Effector memory CD8-positive, alpha-beta T cell (primary cell): ENCODE data around the gene MRPS7.

ENCODE experiments used
- ATAC-seq: fragments of 150-1000 bp; cut with Tn5 transposase; replicated peaks from 2 replicates; pipeline ENCODE4 v1.10.0; 2021; ENCODE audit warnings: mild to moderate bottlenecking, moderate library complexity
- DNase-seq, 3 experiments: peaks; one replicate each; pipeline ENCODE4 v3.0.0; 2021
- H3K27ac Mint-ChIP-seq, 2 donors: one replicate each; pipeline ENCODE4 v1.8.0; 2022; ENCODE audit warnings: mild to moderate bottlenecking in 2 of 2, mixed read lengths in 2 of 2, moderate library complexity in 2 of 2
- H3K27me3 Mint-ChIP-seq, 2 donors: one replicate each; pipeline ENCODE4 v1.8.0; 2022; ENCODE audit warnings: mixed read lengths in 2 of 2
- H3K36me3 Mint-ChIP-seq: one replicate; pipeline ENCODE4 v1.8.0; 2022; ENCODE audit warnings: mild to moderate bottlenecking, moderate library complexity, mixed read lengths; ENCODE audit not compliant: insufficient read depth
- H3K4me1 Mint-ChIP-seq, 2 donors: one replicate each; pipeline ENCODE4 v1.8.0; 2022; ENCODE audit warnings: low read depth in 2 of 2, mixed read lengths in 2 of 2
- H3K4me3 Mint-ChIP-seq, 2 donors: one replicate each; pipeline ENCODE4 v1.8.0; 2022; ENCODE audit warnings: mild to moderate bottlenecking in 2 of 2, mixed read lengths in 2 of 2, moderate library complexity in 2 of 2
- H3K9me3 Mint-ChIP-seq, 2 donors: one replicate each; pipeline ENCODE4 v1.8.0; 2022; ENCODE audit warnings: mixed read lengths in 2 of 2
- total RNA-seq, 9 experiments: gene quantifications; one replicate each; lab custom pipeline; 2026; lab: John Stamatoyannopoulos, UW

MRPS7 gene
- 27.0 to 150 (median 43.7) reads per million in 9 experiments for total RNA-seq

DNA sequence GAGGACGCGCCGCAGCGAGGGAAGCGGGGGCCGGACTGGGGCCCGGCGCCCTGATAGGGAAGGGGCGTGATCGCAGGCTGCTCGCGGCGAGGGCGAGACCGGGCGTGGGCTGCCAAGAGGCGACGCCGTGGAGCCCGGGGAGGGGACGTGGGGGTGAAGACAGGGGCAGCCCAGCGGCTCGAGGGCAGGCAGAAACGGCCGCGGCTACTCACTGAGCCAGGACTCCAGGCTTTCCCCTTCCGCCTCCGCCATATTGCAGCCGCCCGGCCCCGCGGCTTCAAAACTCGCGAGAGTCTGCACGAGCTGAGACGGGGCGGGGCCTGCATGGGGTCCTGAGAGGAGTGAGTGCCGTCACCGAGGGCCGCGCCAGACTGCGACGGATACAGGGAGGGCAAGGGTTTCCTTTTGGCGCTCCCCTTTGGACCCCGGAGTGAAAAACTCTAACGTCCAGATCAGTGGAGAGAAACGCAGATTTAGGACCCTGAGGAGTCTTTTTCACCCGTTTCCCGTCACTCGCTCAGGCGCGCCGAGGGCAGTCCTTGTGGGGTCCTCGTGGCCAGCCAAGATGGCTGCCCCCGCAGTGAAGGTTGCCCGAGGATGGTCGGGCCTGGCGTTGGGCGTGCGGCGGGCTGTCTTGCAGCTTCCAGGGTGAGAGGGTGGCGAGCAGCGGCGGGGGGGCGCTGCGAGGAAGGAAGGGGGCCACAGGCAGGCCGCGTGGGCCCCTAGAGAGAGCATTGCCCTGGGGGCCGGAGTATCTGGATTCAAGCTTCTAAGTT is at the start of gene MRPS7, which contains the start of gene GGA3:
Gene MRPS7 (plus strand): TSS at position 544 of the 776 bp plus-strand sequence. CDS start 22 bp downstream, at position 566.
Gene GGA3 (minus strand): TSS at position 271 of the 776 bp plus-strand sequence. CDS start 19 bp downstream, at position 252.
- peak within 1 kb of the TSS; percentile 100 for H3K27ac Mint-ChIP-seq
- peaks cover 41% of the 10 kb centered on the region for H3K36me3 Mint-ChIP-seq
- ATAC-seq: peak; percentile 91
- no peaks in the 10 kb centered on the region for H3K27me3 Mint-ChIP-seq
- DNase-seq: peak; percentile 94 to 97 (median 96)
- H3K4me1 Mint-ChIP-seq: peaks cover 40 to 51% of the 10 kb centered on the region in 2 donors
- H3K9me3 Mint-ChIP-seq: no peaks in the 10 kb centered on the region
- peak within 1 kb of the TSS; percentile 93 to 94 for H3K4me3 Mint-ChIP-seq

DNA sequence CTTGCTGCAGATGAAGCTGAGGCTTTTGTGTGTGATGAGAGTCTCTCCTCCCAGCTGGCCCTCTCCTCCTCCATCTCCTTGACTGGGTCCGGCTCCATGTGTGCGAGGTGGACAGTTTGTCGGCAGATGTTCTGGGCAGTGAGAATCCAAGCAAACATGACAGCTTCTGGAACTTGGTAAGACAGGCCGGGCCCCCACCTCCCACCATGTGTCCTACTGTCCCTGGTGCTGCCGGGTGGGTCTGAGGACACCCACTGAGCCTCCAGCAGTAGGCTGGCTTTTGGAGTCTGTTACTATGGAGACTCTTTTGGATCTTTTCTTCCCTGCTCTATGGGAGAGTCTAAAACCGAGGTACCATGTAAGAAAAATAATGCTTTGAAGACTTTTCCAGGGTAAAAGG is 43.5 kb upstream of the MRPS7 start:
- Mint-ChIP-seq H3K4me3 (no peak overlapping the region), H3K4me1 (peaks cover 4% of the 10 kb centered on the region in 2 donors), H3K27me3 (no peaks in the 10 kb centered on the region), H3K27ac (no peak overlapping the region), H3K36me3 (peaks cover 80% of the 10 kb centered on the region), H3K9me3 (no peaks in the 10 kb centered on the region)
- DNase-seq: no peak
- no peak for ATAC-seq

DNA sequence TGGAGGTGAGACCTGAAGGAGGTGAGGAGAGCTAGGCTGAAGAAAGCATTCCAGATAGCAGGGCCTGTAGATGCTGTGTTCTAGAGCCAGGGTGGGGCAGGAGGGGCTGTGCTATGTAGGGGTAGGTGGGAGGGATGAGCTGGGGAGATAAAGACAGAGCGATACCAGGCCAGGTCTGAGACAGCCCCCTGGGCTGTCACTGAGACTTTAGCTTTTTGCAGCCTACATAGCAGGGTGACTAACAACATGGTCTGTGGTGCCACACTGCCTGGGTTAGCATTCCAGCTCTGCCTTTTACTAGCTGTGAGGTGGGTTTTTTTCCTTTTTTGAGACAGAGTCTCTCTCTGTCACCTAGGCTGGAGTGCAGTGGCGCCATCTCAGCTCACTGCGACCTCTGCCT is 41.9 kb upstream of the MRPS7 start:
- no peak for ATAC-seq
- Mint-ChIP-seq H3K9me3 (no peaks in the 10 kb centered on the region), H3K4me3 (no peak overlapping the region), H3K4me1 (peaks cover 4% of the 10 kb centered on the region in 2 donors), H3K36me3 (peaks cover 64% of the 10 kb centered on the region), H3K27me3 (no peaks in the 10 kb centered on the region), H3K27ac (no peak overlapping the region)
- DNase-seq: no peak

DNA sequence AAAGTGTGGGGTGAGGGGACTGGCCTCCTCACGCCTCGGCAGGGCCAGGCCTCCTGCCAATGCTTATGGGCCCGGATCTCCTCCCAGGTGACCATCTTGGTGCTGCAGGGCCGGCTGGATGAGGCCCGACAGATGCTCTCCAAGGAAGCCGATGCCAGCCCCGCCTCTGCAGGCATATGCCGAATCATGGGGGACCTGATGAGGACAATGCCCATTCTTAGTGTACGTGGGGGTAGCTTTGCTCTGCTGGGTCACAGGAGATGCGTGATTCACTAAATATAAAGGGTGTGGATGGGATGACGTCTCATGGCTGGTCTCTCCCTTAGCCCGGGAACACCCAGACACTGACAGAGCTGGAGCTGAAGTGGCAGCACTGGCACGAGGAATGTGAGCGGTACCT is 36.7 kb upstream of the MRPS7 start:
- DNase-seq (no peak), ATAC-seq (no peak)
- H3K4me3 Mint-ChIP-seq: no peak overlapping the region
- no peaks in the 10 kb centered on the region for H3K27me3 Mint-ChIP-seq
- peaks cover 41% of the 10 kb centered on the region for H3K36me3 Mint-ChIP-seq
- peaks cover 2 to 4% of the 10 kb centered on the region in 2 donors for H3K4me1 Mint-ChIP-seq
- peak overlapping the region; percentile 20 to 52 for H3K27ac Mint-ChIP-seq
- no peaks in the 10 kb centered on the region for H3K9me3 Mint-ChIP-seq

DNA sequence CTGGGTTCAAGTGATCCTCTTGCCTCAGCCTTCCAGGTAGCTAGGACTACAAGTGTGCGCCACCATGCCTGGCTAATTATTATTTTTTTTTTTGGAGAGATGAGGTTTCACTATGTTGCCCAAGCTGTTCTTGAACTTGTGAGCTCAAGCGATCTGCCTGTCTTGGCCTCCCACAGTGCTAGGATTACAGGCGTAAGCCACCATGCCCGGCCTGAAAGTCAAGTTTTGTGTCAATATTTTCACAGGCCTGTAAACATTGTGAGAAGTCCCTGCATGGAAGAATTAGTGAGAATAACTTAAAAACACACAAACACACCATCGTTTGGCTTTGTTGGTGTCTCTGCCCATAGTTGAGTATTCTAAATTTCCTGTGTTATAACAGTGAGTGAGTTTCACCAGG is 34.0 kb upstream of the MRPS7 start:
- no peak for ATAC-seq
- Mint-ChIP-seq H3K4me3 (no peak overlapping the region), H3K27ac (no peak overlapping the region), H3K4me1 (no peaks in the 10 kb centered on the region), H3K36me3 (peaks cover 45% of the 10 kb centered on the region), H3K9me3 (no peaks in the 10 kb centered on the region), H3K27me3 (no peaks in the 10 kb centered on the region)
- no peak for DNase-seq

DNA sequence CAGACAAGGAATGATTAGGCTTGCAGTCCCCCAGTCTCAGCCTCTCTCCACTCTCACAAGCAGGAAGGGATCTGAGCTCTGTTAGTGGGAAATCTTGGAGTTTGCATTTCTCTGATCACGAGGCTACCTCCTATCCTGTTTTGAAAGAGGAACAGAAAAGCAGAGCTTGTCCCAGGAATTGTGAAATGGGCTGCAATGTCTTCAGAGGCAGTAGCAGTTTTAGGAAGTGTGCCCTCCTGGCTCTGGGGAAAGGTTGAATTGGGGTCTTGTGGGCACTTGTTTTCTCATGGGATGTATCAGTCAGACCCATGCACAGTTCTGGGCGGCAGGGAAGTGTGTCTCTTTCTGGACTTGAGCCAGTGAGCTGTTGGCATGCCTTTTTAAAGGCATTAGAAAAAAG is 33.4 kb upstream of the MRPS7 start:
- Mint-ChIP-seq H3K4me3 (no peak overlapping the region), H3K27ac (no peak overlapping the region), H3K9me3 (no peaks in the 10 kb centered on the region), H3K36me3 (peaks cover 45% of the 10 kb centered on the region), H3K27me3 (no peaks in the 10 kb centered on the region), H3K4me1 (no peaks in the 10 kb centered on the region)
- ATAC-seq: no peak
- DNase-seq: no peak

DNA sequence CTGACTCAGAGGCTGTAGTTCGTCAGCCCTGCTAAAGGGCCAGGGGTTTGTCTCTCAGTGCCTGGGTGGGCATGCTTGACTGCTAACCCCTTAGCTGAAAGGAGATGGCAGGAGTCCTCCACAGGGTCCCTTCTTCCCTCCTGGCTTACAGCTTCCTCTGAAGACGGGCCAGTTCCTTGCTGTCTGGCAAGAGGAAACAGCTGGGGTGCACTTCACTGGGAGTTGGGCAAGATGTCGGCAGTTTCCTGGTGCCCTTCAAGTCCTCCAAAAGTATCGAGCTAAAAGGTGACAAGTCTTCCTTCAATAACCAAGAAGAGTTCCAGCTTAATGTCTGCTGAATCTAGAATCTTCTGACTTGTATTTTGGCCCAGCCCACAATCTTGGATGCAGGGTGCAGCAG is 32.8 kb upstream of the MRPS7 start:
- DNase-seq (no peak), ATAC-seq (no peak)
- Mint-ChIP-seq H3K27ac (peak overlapping the region in 1 of 2 donors; percentile 17), H3K36me3 (peaks cover 45% of the 10 kb centered on the region), H3K9me3 (no peaks in the 10 kb centered on the region), H3K27me3 (no peaks in the 10 kb centered on the region), H3K4me1 (no peaks in the 10 kb centered on the region), H3K4me3 (no peak overlapping the region)

DNA sequence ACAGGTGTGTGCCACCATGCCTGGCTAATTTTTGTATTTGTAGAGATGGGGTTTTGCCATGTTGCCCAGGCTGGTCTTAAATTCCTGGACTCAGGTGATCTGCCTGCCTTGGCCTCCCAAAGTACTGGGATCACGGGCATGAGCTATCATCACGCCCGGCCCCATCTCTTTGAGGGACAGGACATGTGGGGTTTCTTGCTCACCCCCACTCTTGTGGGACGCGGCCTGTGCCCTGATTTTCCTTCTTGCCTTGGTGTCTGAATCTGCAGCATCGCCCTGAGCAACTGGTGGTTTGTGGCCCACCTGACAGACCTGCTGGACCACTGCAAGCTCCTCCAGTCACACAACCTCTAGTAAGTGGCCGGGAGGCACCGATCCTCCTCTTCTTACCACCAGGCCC is 30.6 kb upstream of the MRPS7 start:
- Mint-ChIP-seq H3K27me3 (no peaks in the 10 kb centered on the region), H3K4me3 (no peak overlapping the region), H3K36me3 (peaks cover 67% of the 10 kb centered on the region)

DNA sequence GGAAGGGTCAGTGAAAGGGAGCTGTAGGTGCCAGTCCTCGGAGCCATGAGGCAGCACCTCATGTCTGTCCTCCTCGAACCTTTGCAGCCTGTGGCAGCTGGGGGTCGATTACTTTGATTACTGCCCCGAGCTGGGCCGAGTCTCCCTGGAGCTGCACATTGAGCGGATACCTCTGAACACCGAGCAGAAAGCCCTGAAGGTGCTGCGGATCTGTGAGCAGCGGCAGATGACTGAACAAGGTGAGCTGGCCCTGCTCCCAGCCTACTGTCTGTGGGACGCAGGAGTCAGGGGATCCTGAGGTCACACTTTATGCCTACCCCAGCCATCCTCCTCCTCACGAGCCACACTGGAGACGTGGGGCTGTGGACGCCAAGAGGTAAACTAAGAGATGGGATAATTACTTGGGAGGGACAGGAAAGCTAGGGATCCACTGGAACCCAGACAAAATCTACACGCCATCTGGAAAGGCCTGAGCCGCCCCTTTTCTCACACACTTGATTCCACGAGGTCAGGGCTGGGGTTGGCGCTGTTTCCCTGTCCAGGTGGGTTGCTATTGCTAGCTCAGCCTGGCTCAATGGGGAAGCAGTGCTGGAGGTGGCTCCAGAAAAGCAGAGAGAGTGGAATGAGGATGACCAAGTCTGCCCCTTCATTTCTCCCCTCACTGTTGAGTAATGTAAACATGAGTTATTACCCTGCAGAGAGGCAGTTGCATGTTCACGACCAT is 29.8 kb upstream of the MRPS7 start:
- no peak for DNase-seq
- no peak for ATAC-seq
- Mint-ChIP-seq H3K4me1 (no peaks in the 10 kb centered on the region), H3K9me3 (no peaks in the 10 kb centered on the region), H3K27me3 (no peaks in the 10 kb centered on the region), H3K36me3 (peaks cover 74% of the 10 kb centered on the region), H3K4me3 (no peak overlapping the region), H3K27ac (no peak overlapping the region)

More for the DNA sequence above, 30.6 kb upstream of the MRPS7 start:
- DNase-seq (no peak), ATAC-seq (no peak)
- Mint-ChIP-seq H3K4me1 (no peaks in the 10 kb centered on the region), H3K27ac (no peak overlapping the region), H3K9me3 (no peaks in the 10 kb centered on the region)

DNA sequence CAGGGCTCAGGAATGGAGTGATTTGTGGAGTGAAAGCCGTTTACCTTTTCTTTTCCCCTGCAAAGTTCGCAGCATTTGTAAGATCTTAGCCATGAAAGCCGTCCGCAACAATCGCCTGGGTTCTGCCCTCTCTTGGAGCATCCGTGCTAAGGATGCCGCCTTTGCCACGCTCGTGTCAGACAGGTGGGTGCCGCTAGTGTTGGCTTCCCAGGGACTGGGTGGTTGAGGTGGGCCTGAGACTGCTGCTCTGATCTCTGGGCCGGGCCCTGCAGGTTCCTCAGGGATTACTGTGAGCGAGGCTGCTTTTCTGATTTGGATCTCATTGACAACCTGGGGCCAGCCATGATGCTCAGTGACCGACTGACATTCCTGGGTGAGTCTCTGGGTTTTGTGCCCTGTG is 28.9 kb upstream of the MRPS7 start:
- no peak overlapping the region for H3K4me3 Mint-ChIP-seq
- H3K27me3 Mint-ChIP-seq: no peaks in the 10 kb centered on the region
- H3K4me1 Mint-ChIP-seq: no peaks in the 10 kb centered on the region
- no peak overlapping the region for H3K27ac Mint-ChIP-seq
- no peak for ATAC-seq
- H3K36me3 Mint-ChIP-seq: peaks cover 76% of the 10 kb centered on the region
- H3K9me3 Mint-ChIP-seq: no peaks in the 10 kb centered on the region
- no peak for DNase-seq

DNA sequence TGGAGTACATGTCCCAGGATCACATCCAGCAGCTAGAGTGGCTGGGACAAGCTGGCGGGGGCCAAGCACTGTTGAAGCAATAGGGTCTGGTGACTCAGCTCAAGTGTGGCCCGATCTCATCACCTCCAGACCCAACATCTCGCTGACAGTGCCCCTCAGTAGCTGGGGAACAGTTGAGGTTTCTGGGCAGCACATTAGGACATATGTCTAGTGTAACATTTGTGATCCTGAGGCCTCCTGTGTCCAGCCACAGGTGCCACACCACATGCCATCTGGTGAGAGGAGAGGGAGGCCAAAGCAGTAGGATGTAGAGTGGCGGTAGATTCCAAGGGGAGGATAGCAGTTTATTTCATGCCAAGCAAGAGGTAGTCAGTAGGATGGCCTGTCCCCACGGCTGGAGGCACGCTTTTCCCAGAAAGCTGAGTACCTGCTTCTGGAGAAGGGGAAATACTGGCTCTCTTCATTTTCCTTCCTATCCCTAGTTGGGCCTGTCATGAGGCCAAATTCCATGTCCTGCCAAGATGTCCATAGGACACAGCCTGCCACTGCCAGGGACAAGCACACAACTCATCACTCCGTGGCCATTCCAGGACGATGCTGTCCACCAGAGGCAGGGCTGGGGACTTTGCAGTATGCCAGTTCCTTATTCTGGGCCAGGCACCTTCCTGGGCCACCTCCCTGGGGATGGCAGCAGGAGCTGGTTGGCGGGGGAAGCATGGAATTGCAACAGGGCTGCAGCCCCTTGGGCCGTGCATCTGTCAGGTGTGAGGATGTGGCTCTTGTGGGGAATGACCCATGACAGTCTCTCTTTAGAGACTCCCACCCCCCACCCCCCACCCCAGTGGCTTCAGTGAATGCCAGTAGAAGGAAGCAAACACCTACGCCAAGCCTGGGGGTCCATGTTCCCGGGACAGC is 24.3 kb upstream of the MRPS7 start:
- ATAC-seq: no peak
- Mint-ChIP-seq H3K27ac (peak overlapping the region in 1 of 2 donors; percentile 62), H3K9me3 (no peaks in the 10 kb centered on the region), H3K27me3 (no peaks in the 10 kb centered on the region), H3K4me1 (peaks cover 18 to 20% of the 10 kb centered on the region in 2 donors), H3K36me3 (peaks cover 74% of the 10 kb centered on the region), H3K4me3 (no peak overlapping the region)
- no peak for DNase-seq

DNA sequence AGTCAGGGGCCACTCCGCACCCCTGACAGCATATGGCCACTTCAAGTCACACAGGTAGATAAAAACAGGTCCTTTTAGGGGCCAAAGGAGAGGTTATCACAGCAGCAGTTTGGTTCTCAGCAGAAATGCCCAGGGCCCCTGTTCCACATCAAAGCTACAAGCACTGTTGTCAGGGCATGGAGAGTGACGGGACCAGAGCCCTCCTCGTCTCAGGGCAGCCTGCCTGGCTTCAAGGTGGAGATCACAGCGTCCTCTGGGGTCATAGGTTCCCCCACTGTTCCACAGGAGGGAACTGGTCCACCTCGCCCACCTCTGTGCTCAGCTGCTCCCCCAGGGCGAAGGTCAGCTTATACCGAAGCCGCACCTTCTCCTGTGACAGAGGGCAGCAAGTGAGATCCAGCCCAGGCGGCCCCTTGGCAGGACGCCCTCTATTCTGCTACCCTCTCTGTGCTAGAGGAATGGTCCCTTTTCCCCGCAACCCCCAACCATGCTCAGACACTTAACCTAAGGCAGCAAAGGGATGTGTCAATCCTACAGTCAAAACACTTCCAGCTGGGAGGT is 23.6 kb upstream of the MRPS7 start:
- H3K36me3 Mint-ChIP-seq: peaks cover 72% of the 10 kb centered on the region
- DNase-seq: no peak

More for the DNA sequence above, 23.6 kb upstream of the MRPS7 start:
- ATAC-seq: no peak
- Mint-ChIP-seq H3K27me3 (no peaks in the 10 kb centered on the region), H3K27ac (peak overlapping the region; percentile 59 to 78), H3K4me3 (no peak overlapping the region), H3K4me1 (peaks cover 25 to 27% of the 10 kb centered on the region in 2 donors), H3K9me3 (no peaks in the 10 kb centered on the region)
